NCI-H2196 (cell line): Measurements from ENCODE around the gene ZBTB3.
"Not testable (repeated sequence)": the region's sequence is repeated elsewhere in the genome, so short reads cannot be mapped to it uniquely, and the experiment has no call there.

Experiments
- DNase-seq: peaks from one replicate; lab custom pipeline; 2025; ENCODE audit not compliant: unreplicated experiment; lab: John Stamatoyannopoulos, UW

The ZBTB3 gene

GRCh38 chr11:62757846-62758788 lies 4.2 kb upstream of the ZBTB3 start:
- DNase-seq = no peak

- DNase-seq = no peak
Measured at GRCh38 chr11:62755086-62755615, 1.2 kb upstream of the ZBTB3 start.

- DNase-seq = no peak
Measured at GRCh38 chr11:62752994-62753735, 795 bp downstream of the ZBTB3 start.

GRCh38 chr11:62752177-62752785 lies 1.7 kb downstream of the ZBTB3 start:
- DNase-seq = no peak

- DNase-seq = not testable (repeated sequence)
Measured at GRCh38 chr11:62749931-62750330, 4.0 kb downstream of the ZBTB3 start.

GRCh38 chr11:62747475-62748160 lies 6.3 kb downstream of the ZBTB3 start:
- no peak for DNase-seq

GRCh38 chr11:62737196-62737595 lies 16.8 kb downstream of the ZBTB3 start:
- no peak for DNase-seq

- DNase-seq = peak; percentile 11
Measured at GRCh38 chr11:62732830-62733229, 21.1 kb downstream of the ZBTB3 start.

GRCh38 chr11:62730076-62730475 lies 23.9 kb downstream of the ZBTB3 start:
- DNase-seq = not testable (repeated sequence)

- peak; percentile 76 for DNase-seq
Measured at GRCh38 chr11:62728171-62728988, 25.6 kb downstream of the ZBTB3 start, which contains the start of gene TTC9C. Gene TTC9C (plus strand): TSS chr11:62728486. CDS start chr11:62728849, 363 bp downstream.

- DNase-seq = peak; percentile 97
Measured at GRCh38 chr11:62727872-62728170, 26.1 kb downstream of the ZBTB3 start.

GRCh38 chr11:62727165-62727871 lies 26.6 kb downstream of the ZBTB3 start, which contains the start of gene HNRNPUL2:
Gene HNRNPUL2 (minus strand): TSS chr11:62727457. CDS start chr11:62727156, 301 bp downstream.
- DNase-seq = peak; percentile 99

GRCh38 chr11:62726915-62727164 lies 27.1 kb downstream of the ZBTB3 start:
- DNase-seq = no peak

GRCh38 chr11:62726156-62726914 lies 27.6 kb downstream of the ZBTB3 start:
- peak; percentile 25 for DNase-seq

GRCh38 chr11:62725646-62726045 lies 28.3 kb downstream of the ZBTB3 start:
- no peak for DNase-seq

GRCh38 chr11:62724171-62724570 lies 29.8 kb downstream of the ZBTB3 start:
- no peak for DNase-seq

GRCh38 chr11:62721994-62722393 lies 32.0 kb downstream of the ZBTB3 start:
- DNase-seq = no peak

- DNase-seq = no peak
Measured at GRCh38 chr11:62719302-62719978, 34.5 kb downstream of the ZBTB3 start.
